Suppressor macrophage (primary cell): Measurements from ENCODE around the gene CACNA2D1.

Source experiments
- DNase-seq, 4 experiments: peaks; one replicate each; pipeline ENCODE4 v3.0.0-alpha.2; 2020 to 2022

The CACNA2D1 gene

DNA sequence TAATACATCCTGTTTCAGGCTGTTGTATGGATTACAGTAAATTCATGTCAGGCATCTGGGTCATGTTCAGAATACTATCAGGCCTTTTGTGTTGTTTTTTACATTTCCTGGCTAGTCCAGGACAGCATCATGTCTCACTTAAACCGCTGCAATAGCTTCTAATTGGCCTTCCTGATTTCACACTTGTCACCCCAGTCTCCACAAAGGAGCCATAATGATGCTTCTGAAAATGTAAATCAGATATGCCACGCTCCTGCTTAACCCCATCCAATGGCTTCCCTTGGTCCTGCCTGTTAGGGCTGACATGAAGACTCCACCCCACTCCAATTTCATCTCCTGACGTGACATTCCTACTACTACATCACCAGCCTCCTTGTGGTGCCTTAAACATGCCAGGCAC, 220.0 kb downstream of the CACNA2D1 start:
- DNase-seq: no peak

DNA sequence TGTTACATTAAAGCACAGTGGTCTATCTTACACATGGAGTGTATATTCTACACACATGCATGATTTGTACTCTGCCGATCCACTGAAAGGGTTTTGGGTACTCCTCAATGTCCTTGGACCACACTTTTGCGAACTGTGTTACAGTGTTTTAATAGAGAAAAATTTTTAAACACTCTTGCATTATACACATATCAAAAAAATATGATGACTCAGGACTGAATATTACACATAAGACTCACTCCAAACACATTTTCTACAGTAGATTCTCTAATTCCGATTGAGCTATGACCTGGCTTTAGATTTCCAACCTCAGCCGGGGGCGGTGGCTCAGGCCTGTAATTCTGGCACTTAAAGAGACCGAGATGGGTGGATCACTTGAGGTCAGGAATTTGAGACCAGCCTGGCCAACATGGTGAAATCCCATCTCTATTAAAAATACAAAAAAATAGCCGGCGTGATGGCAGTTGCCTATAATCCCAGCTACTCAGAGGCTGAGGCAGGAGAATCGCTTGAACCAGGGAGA, 222.4 kb downstream of the CACNA2D1 start:
- DNase-seq: no peak

DNA sequence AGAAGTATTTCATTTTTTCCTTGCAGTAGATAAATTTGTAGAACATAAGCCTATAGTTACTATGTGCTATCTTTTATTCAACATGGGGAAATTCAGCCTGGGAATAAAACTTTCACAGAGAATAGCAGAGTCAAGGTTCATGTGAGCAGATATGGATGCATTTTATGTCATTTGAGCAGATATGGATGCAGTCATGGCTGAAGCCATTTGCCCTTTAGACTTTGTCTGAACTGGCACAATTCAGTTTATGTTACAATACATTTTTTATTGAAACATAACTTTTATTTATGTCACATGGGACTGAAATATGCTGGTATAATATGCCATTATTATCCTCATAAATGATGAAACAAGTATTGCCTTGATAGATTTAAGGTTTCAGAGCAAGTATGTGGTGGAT, 231.1 kb downstream of the CACNA2D1 start:
- DNase-seq: no peak

DNA sequence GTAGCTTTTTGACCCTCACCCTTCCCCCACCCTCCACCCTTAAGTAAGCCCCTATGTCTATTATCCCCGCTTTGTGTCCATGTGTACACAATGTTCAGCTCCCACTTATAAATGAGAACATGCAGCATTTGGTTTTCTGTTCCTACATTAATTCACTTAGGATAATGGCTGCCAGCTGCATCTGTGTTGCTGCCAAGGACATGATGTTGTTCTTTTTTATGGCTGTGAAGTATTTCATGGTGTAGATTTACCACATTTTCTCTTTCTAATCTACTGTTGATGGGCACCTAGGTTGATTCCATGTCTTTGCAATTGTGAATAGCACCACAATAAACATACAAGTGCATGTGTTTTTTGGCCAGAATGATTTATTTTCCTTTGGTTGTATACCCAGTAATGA, 232.2 kb downstream of the CACNA2D1 start:
- DNase-seq: no peak

DNA sequence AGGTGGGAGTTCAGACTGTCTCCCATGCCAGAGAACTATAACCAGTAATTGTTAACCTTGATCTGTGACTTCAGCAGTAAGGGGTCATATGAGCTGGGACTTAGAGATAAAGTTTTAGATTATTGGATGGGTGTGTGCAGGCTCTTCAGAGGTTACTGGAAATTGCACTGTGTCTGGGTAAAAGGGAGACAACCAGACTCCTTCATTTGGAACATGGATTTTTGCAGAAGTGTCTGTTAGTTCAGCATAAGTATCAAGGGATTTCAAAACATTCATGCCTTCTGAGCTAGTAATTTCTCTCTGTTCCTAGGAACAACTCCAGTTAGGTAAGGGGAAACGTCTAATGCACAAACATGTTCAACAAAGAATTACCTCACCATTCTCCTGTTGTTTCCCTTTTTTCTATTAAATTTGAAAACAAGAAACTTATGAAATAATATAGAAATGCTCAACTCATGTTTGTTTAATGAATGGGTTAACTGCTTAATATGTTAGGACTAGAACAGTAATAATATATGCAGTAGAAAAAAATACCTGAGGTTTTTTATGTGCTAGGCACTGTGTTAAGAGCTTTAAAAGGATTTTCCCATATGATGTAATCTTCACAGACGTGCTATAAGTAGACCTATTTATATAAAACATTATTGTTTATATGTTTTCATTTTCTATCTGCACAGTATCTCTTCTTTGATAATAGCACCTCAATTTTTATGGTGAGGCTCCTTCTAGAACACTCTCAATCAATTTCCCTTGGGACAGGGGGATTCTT, 233.0 kb downstream of the CACNA2D1 start:
- DNase-seq: no peak

DNA sequence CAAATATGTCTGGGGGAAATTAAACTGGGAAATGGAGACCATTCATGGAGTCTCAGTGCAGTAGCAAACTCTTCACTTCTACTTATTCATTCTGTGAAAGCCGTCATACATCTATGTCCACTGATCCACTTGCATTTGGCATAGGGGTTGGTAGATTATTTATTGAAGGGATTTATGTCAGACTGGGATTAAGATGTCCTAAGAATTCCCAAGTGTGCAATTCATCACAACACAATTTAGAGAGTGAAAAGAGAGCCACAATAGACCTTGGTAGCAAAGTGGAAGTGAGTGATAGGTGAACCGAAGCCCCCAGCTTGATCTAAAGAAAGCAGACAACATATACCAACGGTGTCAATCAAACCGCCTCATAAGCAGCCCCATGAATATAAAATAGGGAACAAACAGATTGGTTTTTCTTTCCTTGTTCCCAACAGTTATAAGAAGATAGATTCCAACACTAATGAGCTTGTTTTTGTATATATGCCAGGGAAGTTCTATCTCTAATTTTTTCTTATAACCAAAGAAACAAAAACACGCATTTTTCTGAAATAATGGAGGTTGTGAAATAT, 234.3 kb downstream of the CACNA2D1 start:
- DNase-seq: no peak

DNA sequence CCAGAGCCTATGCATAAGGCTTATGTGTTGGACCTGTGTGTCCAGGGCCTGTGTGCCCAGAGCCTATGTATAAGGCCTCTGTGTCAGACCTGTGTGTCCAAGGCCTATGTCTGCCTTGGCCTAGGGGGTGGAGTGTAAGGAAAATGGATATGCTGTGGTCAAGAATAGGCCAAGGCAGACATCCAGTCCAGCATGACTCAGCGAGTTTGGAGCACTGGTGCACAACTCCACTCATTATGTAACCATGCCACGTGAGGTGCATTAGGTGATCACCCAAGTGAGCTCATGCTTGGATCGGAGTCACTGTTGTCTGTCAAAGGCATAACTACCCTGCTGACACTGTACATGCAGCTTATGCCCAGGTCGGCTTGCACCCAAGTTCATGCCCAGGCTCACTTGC, 238.9 kb downstream of the CACNA2D1 start:
- DNase-seq: peak in 3 of 4 experiments; percentile 2

DNA sequence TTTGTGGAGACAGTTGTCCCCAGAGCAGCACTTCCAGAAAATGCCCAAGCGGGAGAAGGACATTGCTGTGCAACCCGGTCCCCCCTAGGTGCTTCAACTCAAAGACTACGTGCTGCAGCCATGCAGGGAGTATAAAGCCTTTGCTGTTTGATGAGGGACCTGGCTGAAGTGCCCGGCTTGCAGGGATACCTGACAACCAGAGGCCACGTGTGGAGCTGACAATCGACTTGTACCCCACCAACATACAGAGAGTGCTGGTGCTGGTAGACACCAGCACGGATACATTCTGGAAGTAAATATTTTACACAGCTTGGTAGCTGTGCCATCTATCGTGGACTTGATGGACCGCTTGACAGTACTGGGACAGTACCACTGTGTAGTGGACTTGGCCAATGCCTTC, 240.6 kb downstream of the CACNA2D1 start:
- DNase-seq: no peak

DNA sequence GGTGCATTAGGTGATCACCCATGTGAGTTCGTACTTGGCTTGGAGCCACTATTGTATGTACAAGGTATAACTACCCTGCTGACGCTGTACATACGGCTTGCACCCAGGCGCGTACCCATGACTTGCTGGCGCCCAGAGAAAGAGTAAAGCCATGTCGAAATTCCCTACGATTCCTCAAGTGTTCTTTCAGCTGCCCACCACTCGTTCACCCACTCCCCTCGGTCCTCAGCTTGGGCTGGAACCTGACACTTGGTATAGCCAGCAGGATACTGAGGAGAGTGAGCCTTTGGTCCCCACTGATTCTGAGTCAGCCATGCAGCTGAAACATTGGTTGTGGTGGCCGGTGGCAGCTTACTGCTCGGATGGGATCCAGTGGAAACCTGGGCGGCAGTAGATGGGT, 241.5 kb downstream of the CACNA2D1 start:
- DNase-seq: no peak

DNA sequence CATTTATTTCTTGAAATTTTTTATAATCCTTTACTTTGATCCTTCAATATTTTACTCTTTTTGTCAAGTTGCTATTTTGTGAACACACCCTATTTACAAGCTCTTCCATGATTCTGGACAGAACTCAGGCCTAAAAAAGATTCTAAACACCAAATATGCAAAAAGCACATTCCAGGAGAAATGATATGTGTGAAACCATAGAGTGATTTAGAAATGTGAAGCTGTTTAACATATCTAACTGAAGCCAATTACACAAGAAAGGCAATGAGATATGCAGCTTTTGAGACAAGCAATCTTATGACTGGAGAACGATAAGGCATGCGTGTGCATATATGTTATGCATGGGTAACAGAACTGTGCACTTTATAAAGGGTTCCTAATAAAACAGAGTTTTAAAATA, 243.0 kb downstream of the CACNA2D1 start:
- no peak for DNase-seq

DNA sequence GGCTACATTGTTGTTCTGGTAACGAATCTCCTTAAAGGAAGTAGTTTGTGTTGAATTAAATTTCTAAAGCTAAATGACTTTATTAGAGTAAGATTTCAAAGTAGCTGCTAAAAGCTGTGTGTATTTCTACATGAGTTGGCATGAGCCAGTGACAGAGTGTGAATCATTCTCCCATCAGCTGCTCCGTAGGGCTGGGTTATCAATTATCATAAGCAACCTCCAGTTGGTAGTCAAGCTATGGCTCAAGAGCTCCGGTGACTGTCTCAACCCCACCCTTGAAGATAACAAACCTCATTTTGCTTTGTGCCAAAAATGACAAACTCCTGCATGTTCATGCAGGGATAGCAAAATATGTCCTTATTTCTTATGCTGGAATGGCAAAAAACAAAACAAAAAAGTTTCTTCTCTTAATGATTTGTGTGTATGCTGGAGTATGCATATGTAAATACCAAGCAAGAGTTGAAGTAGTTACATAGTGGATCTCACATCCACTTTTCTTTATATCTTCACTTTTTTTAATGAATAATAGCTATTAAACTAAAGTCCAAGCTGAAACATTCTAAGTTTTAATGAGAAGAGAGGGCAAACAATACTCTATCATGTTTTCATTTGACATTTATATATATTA, 249.4 kb downstream of the CACNA2D1 start:
- DNase-seq: no peak

DNA sequence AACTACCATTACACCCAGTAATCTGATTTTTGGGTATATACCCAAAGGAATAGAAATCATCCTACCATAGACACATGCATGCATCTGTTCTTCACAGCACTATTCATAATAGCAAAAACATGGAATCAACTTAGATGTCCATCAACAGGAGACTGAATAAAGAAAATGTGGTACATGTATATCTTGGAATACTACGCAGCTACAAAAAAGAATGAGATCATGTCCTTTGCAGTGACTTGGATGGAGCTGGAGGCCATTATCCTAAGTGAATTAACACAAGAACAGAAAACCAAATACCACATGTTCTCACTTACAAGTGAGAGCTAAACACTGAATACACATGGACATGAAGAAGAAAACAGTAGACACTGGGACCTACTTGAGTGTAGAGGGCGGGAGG, 254.9 kb downstream of the CACNA2D1 start:
- no peak for DNase-seq

DNA sequence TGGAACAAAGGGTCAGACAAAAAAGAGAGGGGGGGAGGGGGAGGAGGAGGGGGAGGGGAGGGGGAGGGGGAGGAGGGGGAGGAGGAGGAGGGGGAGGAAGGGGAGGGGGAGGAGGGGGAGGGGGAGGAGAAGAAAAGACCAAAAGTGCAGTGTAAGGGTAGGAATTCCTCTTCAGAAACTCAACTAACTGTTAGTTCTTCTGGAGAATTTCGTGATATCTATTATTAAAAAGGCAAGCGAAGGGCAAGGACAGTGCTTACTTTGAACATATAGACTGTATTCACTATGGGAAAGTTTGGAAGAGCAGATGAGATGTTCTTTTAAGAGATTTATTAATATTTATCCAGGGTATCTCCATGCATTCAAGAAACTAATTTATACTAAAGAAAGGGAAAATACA, 258.1 kb downstream of the CACNA2D1 start:
- DNase-seq: no peak

DNA sequence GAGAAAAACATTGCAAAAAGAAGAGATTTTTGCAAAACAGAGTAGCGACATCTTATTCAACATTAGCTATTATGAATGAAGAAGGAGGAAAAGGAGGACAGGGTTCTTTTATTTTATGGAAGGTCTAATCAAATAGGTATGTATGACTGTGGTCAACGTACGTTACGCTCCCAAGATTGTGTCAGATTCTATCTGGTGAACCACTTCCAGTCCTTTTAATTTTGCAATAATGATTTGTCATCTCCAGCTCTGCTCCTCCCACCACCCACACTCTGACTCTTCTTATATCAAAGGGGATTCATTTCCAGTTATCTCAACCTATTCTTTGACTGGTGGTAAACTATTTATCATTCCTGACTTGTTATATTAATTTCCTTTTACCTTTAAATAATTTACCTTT, 259.9 kb downstream of the CACNA2D1 start:
- peak in 3 of 4 experiments; percentile 4 to 35 (median 33) for DNase-seq

DNA sequence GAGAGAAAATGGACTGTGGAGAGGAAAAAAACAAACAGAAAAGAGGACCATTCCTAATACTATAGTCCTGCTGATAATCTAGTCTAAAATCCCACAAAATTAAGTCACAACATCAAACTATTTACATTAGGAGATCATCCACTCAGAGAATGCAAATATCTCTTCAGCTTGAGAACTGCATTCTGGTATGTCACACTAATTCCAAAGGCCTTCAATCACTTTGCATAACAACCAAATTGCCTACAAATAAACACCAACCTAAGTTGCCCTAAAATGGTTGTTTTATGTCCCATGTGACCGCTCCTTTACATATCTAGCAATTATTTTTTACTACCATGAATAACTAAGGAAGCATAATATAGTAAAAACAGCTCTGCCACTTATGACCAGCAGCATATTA, 264.3 kb downstream of the CACNA2D1 start:
- DNase-seq: no peak

DNA sequence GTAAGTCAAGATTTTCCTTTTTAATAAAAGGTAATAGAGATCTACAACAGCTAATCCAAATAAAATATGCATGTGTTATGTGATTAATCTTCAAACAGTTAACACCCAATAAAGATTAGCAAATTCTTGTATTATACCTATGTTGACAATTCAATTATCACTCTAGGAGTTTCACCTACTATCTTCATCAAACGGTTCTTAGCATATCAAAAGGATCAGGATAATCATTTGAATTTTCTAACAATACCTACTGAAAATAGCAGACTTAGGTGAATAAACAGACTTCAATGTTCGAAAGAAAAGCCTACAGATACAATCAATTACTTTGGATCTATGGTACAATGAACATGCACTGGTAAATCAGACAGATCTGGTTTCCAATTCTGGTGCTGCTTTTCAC, 268.3 kb downstream of the CACNA2D1 start:
- DNase-seq: no peak

DNA sequence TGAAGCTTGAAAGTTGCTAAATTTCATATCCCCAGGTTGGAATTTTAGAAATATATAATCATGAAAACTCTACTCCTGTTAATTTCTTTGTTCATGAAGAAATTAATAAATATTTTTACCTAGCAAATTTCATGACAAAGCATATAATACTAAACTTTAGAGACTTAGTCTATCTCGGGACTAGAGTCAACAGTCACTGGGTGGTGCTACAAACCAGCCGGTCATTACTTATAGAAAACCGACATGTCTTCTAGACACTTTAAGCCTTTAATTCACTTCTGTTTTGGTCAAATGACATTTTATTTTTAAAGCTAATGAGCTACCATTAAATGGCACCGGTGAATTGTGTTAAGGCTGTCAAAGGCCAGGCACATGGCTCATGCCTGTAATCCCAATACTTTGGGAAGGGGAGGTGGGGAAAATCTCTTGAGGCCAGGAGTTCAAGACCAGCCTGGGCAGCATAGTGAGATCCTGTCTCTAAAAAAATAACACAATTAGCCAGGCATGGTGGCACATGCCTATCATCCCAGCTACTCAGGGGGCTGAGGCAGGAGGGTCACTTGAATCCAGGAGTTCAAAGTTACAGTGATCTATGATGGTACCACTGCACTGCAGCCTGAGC, 270.1 kb downstream of the CACNA2D1 start:
- no peak for DNase-seq

DNA sequence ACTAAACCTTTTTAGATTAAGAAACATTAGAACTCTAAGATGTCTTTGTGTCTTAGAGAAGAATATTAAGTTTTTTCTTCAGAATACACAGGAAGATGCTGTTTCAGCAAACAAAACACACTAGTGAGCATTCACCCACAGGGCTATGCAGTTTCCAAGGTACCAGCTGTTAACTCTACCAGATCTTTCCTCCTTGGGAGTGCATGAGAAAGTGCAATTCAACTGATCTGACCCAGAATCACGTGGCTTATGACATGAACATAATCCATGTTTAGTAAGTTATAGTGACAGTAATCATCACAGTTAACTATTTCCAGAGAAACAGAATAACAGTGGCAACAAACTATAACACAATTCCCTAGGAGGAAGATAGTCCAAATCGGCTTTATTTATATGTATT, 270.7 kb downstream of the CACNA2D1 start:
- no peak for DNase-seq

DNA sequence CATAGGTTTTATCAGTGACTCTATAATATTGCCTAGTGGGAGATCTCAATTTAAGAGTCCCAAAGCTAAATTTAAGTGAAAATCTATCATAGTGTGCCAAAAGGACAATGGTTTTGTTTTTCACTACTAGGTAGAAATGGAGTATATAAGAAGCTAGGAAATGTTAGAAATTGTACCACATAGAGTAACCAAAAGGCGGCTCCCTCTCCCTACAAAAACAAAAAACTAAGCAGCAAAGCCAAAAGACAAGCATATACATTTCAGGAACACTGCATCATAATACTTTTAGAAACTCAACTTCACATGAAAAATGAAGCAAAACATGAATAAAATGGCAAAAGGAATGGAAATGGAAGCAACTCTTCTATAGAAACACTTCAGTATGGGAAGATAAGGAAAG, 271.6 kb downstream of the CACNA2D1 start:
- DNase-seq: no peak

DNA sequence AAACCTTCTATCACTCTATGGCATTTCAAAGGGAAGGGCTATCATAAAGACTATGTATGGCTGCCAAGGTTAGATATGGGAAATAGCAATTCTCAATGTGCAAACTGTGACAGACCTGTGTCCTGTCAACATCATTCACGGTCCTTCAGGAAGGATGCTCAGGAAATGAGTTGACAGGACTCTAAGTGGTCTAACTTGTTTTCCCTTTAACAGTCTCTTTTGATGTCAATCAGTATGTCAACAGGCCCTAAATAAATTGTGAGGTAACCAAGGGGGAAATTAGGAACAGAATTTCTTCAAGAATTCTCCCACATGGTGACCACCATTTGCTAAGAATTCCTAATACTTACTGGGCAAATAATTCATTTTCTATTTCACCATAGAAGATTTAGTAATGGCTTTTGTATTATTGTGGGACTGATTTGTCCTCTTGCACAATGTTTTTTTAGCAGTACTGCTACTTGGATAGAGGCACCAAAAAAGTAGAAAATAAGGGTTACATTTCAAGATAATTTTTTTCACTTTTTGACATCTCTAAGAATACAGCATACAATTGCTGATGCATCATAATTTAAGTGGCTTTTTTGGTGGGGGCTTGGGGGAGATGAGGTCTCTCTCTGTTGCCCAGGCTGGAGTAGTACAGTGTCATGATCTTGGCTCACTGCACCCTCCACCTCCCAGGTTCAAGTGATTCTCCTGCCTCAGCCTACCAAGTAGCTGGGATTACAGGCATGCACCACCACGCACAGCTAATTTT, 275.8 kb downstream of the CACNA2D1 start:
- no peak for DNase-seq

DNA sequence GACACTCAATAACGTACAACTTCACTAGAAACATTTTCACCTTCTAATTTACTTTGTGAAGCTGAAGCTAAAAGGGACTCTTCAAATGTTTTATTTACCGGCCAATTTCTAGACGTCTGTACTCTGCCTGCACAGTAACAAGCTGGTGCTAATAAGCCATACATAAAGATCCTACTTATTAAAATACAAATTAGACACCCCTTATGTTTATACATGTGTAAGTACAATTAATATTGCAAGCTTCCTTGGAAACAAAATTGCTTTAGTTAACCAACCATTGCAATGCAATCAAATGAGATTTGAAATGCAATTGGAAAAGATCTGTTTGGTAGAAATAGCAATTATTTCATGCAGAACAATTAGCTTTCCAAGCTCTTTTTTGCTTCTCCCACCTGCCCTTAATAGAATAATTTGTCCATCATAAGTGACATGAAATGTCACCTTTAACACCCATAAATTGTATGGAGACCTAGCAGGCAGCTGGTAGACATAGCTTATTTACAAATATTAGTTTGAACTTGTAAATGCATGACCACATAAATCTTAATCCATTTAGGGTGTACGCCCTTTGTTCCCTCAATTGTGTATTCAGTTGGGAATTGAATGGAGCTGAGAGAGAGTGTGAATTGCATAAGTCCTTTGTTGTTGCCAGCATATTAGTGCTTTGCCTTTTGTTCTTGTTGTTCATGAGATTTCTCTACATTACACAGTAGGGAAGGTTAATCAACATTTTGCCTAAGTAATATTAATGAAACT, 277.1 kb downstream of the CACNA2D1 start:
- DNase-seq: no peak

DNA sequence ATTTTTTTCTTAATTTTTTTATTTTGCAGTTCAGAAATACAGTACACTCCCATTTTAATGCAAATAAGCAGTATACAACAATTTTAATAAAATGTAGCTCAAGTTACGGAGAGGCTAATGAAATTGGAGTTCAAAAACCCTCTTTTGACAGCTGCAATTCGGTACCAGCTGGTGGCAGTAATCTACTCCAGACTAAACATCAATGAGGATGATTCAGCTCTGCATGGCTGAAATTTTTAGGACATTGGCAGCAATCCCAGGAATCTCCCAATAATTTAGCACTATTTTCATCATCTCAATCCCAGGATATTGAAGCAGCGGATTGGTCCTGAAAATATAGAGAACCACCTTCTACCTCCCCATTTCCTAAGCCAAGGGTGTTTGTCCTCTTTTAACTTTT, 278.8 kb downstream of the CACNA2D1 start:
- no peak for DNase-seq
